Naive thymus-derived CD8-positive, alpha-beta T cell (primary cell): Measurements from ENCODE around the gene C2orf68. TPM values are rescaled to one million over a fixed set of nuclear protein-coding genes. Genes with fewer than 3 reads are reported as not detected.

Experiments
- polyA plus RNA-seq, 3 donors: library from polyadenylated mRNA; unstranded; fragments of 300-500 nt; fragmentation: Illumina TruSeq; gene quantifications; one replicate each; pipeline ENCODE4 v1.2.3, GENCODE V29; 2021
- total RNA-seq, 8 experiments: library from RNA in 2 of 8; stranded (reverse) in 2 of 8; gene quantifications; one replicate each; pipeline ENCODE4 v1.2.3 and lab custom pipeline; 2021 to 2026

C2orf68 gene
- total and polyA plus RNA-seq, 5 experiments from 2014 or later = 15.7 to 95.2 (median 21.1) TPM

Other genes starting within 250 kb of the C2orf68 start
- 1 to 10 TPM; 5.7 to 8.0 TPM for gene CAPG, start 201.7 kb downstream of the C2orf68 start, total RNA-seq
- 10 to 100 TPM; 15.7 to 18.6 (median 16.8) TPM for gene CAPG, start 201.7 kb downstream of the C2orf68 start, polyA plus RNA-seq
- gene SH2D6, start 193.4 kb downstream of the C2orf68 start, total RNA-seq = 1 to 10 TPM; 1.3 to 2.2 TPM
- gene SH2D6, start 193.4 kb downstream of the C2orf68 start, polyA plus RNA-seq = not detected
- gene MAT2A, start 72.9 kb downstream of the C2orf68 start, total RNA-seq = 100 to 1,000 TPM; 192 to 205 TPM
- 100 to 1,000 TPM in 1 of 3 donors, 10 to 100 TPM in 2; 68.1 to 103 (median 73.0) TPM for gene MAT2A, start 72.9 kb downstream of the C2orf68 start, polyA plus RNA-seq
- 10 to 100 TPM; 30.9 to 35.8 TPM for gene GGCX, start 50.6 kb downstream of the C2orf68 start, total RNA-seq
- 10 to 100 TPM; 10.4 to 14.6 (median 14.0) TPM for gene GGCX, start 50.6 kb downstream of the C2orf68 start, polyA plus RNA-seq
- 10 to 100 TPM; 71.4 to 73.9 TPM for gene VAMP8, start 34.5 kb downstream of the C2orf68 start, total RNA-seq
- gene VAMP8, start 34.5 kb downstream of the C2orf68 start, polyA plus RNA-seq = 100 to 1,000 TPM; 321 to 405 (median 373) TPM
- gene VAMP5, start 27.6 kb downstream of the C2orf68 start, total RNA-seq = 10 to 100 TPM; 24.6 to 24.7 TPM
- 100 to 1,000 TPM; 135 to 143 (median 139) TPM for gene VAMP5, start 27.6 kb downstream of the C2orf68 start, polyA plus RNA-seq
- gene RNF181, start 16.3 kb downstream of the C2orf68 start, total RNA-seq = 10 to 100 TPM; 66.0 to 73.8 TPM
- 100 to 1,000 TPM; 165 to 206 (median 173) TPM for gene RNF181, start 16.3 kb downstream of the C2orf68 start, polyA plus RNA-seq
- 10 to 100 TPM; 14.1 to 15.9 TPM for gene TMEM150A, start 9.4 kb downstream of the C2orf68 start, total RNA-seq
- 10 to 100 TPM; 11.6 to 15.1 (median 13.8) TPM for gene TMEM150A, start 9.4 kb downstream of the C2orf68 start, polyA plus RNA-seq
- 10 to 100 TPM; 53.0 to 59.5 TPM for gene USP39, start 4.1 kb upstream of the C2orf68 start, total RNA-seq
- 10 to 100 TPM; 56.4 to 69.3 (median 57.9) TPM for gene USP39, start 4.1 kb upstream of the C2orf68 start, polyA plus RNA-seq
- not detected for gene SFTPB, start 56.1 kb upstream of the C2orf68 start, total RNA-seq
- under 1 TPM in 1 of 3 donors, not detected in 2; 0.06 TPM for gene SFTPB, start 56.1 kb upstream of the C2orf68 start, polyA plus RNA-seq
- gene GNLY, start 82.3 kb upstream of the C2orf68 start, total RNA-seq = 1 to 10 TPM; 5.3 to 7.3 TPM
- 1,000 to 10,000 TPM in 1 of 3 donors, 10 to 100 TPM in 2; 21.0 to 1,108 (median 35.6) TPM for gene GNLY, start 82.3 kb upstream of the C2orf68 start, polyA plus RNA-seq
- gene ATOH8, start 141.9 kb upstream of the C2orf68 start, total RNA-seq = not detected
- not detected for gene ATOH8, start 141.9 kb upstream of the C2orf68 start, polyA plus RNA-seq